Fibroblast of lung (primary cell): Measurements from ENCODE around the gene PLD5.

Source experiments
- EZH2 ChIP-seq: IDR thresholded peaks from 2 replicates; pipeline ENCODE4 v1.5.1; 2012; ENCODE audit warnings: low read length, control low read depth, mild to moderate bottlenecking; ENCODE audit errors: missing control alignments
- TF ChIP-seq, protein P1 (sequence below), 2 donors: IDR thresholded peaks in 1 of 2; conservative IDR thresholded peaks in 1 of 2; 1 replicate in 1 of 2; 2 replicates in 1 of 2; pipeline ENCODE4 v1.5.1; 2011 to 2012; ENCODE audit warnings: low read length in 2 of 2, control low read depth in 1 of 2, inconsistent platforms in 1 of 2, low read depth in 1 of 2, mild to moderate bottlenecking in 1 of 2

- TF ChIP-seq, protein P1, sequence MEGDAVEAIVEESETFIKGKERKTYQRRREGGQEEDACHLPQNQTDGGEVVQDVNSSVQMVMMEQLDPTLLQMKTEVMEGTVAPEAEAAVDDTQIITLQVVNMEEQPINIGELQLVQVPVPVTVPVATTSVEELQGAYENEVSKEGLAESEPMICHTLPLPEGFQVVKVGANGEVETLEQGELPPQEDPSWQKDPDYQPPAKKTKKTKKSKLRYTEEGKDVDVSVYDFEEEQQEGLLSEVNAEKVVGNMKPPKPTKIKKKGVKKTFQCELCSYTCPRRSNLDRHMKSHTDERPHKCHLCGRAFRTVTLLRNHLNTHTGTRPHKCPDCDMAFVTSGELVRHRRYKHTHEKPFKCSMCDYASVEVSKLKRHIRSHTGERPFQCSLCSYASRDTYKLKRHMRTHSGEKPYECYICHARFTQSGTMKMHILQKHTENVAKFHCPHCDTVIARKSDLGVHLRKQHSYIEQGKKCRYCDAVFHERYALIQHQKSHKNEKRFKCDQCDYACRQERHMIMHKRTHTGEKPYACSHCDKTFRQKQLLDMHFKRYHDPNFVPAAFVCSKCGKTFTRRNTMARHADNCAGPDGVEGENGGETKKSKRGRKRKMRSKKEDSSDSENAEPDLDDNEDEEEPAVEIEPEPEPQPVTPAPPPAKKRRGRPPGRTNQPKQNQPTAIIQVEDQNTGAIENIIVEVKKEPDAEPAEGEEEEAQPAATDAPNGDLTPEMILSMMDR (conservative IDR thresholded peaks at IDR 0.05 in 1 of 2, IDR thresholded peaks at IDR 0.05 in 1 of 2; ENCODE audit: low read depth in 1 of 2, low read length in 2 of 2) = no peak
- TF ChIP-seq EZH2 = no peak
These were observed 466.8 kb downstream of the PLD5 start for GRCh38 chr1:242057745-242058115.
